Endothelial cell (in vitro differentiated cells): ENCODE data around the gene SOX5. TPM values are rescaled to one million over a fixed set of nuclear protein-coding genes. Genes with fewer than 3 reads are reported as not detected.

Experiments
- DNase-seq: peaks from one replicate; pipeline ENCODE4 v3.0.0; 2021; ENCODE audit warnings: low spot score
- H3K27ac Mint-ChIP-seq: one replicate; pipeline ENCODE4 v1.8.0; 2021; ENCODE audit warnings: mixed read lengths, inconsistent platforms; ENCODE audit not compliant: unreplicated experiment
- H3K27me3 Mint-ChIP-seq: one replicate; pipeline ENCODE4 v1.8.0; 2021; ENCODE audit warnings: mild to moderate bottlenecking, moderate library complexity, mixed read lengths, inconsistent platforms; ENCODE audit not compliant: unreplicated experiment
- H3K36me3 Mint-ChIP-seq: one replicate; pipeline ENCODE4 v1.8.0; 2021; ENCODE audit warnings: mild to moderate bottlenecking, low read depth, mixed read lengths, inconsistent platforms; ENCODE audit not compliant: unreplicated experiment
- H3K4me1 Mint-ChIP-seq: one replicate; pipeline ENCODE4 v1.8.0; 2021; ENCODE audit warnings: mild to moderate bottlenecking, mixed read lengths, inconsistent platforms; ENCODE audit not compliant: unreplicated experiment
- H3K4me3 Mint-ChIP-seq: one replicate; pipeline ENCODE4 v1.8.0; 2021; ENCODE audit warnings: mild to moderate bottlenecking, mixed read lengths, inconsistent platforms; ENCODE audit not compliant: unreplicated experiment
- H3K9me3 Mint-ChIP-seq: one replicate; pipeline ENCODE4 v1.8.0; 2021; ENCODE audit warnings: mixed read lengths, inconsistent platforms; ENCODE audit not compliant: unreplicated experiment
- CTCF ChIP-seq: fragments of 200-600 bp; sonication (generic); IDR thresholded peaks from one replicate; pipeline ENCODE4 v1.5.0; 2021; ENCODE audit warnings: antibody characterized with exemption; ENCODE audit not compliant: unreplicated experiment
- total RNA-seq: library from RNA; stranded (reverse); fragmentation: NEBNext Ultra II Directional; extraction: Animal tissue kit (Norgen Biotek cat#: 25700); gene quantifications from one replicate; pipeline ENCODE4 v1.2.1, GENCODE V29; 2021; ENCODE audit not compliant: unreplicated experiment

The SOX5 gene
- total RNA-seq, 1 donor from 2014 or later = 23.1 TPM

DNA sequence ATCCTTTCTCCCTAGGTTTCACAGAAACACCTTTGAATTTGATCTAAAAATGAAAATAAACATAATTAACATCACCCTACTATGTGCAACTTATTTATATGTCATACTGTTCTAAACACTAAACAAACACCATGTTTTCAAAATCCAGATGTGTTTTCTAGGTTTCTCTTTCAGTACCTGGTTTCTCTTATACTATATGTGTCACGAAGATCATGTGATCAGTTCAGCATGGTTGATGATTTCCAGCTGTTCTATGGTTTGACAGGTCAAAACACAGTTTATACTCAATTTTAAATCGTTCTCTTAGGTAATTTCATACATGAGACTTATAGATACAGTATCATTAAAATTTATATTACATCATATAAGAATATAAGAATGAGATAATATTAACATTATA, 373.1 kb downstream of the SOX5 start:
- no peaks in the 10 kb centered on the region for H3K4me1 Mint-ChIP-seq
- no peak for TF ChIP-seq CTCF
- H3K4me3 Mint-ChIP-seq = no peak overlapping the region
- no peaks in the 10 kb centered on the region for H3K27me3 Mint-ChIP-seq
- H3K36me3 Mint-ChIP-seq = no peaks in the 10 kb centered on the region
- no peak for DNase-seq
- H3K27ac Mint-ChIP-seq = no peak overlapping the region
- H3K9me3 Mint-ChIP-seq = no peaks in the 10 kb centered on the region

DNA sequence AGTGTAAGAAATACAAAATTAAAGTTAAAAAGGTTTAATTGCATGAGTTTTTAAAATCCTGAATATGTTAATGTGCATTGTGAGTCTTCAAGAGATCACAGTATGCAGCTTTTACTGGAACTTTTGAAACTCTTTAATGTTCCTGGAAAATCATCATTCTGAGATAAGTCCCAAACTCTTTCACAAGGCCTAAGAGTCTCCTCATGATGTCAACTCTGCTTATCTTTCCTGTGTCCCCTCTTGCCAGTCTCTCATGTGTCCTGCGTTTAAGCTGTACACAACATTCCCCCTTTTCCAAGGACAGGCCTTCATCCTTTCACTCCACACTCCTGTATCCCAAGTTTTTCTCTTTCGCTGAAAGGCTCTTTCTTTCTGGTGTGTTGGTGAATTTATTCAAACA, 380.1 kb downstream of the SOX5 start:
- Mint-ChIP-seq H3K27me3 (no peaks in the 10 kb centered on the region), H3K4me1 (no peaks in the 10 kb centered on the region), H3K36me3 (no peaks in the 10 kb centered on the region), H3K9me3 (no peaks in the 10 kb centered on the region), H3K27ac (no peak overlapping the region), H3K4me3 (no peak overlapping the region)
- no peak for DNase-seq
- TF ChIP-seq CTCF = no peak

DNA sequence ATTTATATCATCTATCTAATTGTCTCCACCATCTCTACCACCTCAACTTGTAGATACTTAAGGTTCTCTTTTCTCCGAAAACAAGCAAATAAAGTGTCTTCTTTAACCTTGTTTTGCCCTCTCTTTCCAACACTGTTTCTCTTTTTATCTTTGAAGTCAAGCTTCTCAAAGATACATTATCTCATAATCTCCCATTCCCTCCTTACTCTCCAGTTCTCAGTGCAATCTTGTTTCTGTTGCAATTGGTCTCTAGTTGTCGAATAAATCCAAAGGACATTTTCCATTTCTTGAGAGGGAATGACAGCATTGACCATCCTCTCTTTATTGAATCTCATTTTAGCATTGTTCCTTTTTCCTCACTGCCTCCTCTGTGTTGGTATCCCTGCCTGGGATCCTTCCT, 383.3 kb downstream of the SOX5 start:
- Mint-ChIP-seq H3K4me3 (no peak overlapping the region), H3K27ac (no peak overlapping the region), H3K27me3 (no peaks in the 10 kb centered on the region), H3K36me3 (no peaks in the 10 kb centered on the region), H3K9me3 (no peaks in the 10 kb centered on the region), H3K4me1 (no peaks in the 10 kb centered on the region)
- TF ChIP-seq CTCF = no peak
- no peak for DNase-seq

- Mint-ChIP-seq H3K9me3 (no peaks in the 10 kb centered on the region), H3K4me1 (no peaks in the 10 kb centered on the region), H3K4me3 (no peak overlapping the region), H3K27me3 (no peaks in the 10 kb centered on the region), H3K27ac (no peak overlapping the region), H3K36me3 (no peaks in the 10 kb centered on the region)
- DNase-seq = no peak
- TF ChIP-seq CTCF = no peak
These were observed 384.9 kb downstream of the SOX5 start for GRCh38 chr12:23564451-23565152.
